Ishikawa (cell line): ENCODE data around the gene DOCK8.

Experiments
- CEBPB ChIP-seq: IDR thresholded peaks from 2 replicates; pipeline ENCODE4 v1.6.1; 2012
- CREB1 ChIP-seq: IDR thresholded peaks from 2 replicates; pipeline ENCODE4 v1.6.1; 2012; ENCODE audit warnings: low read depth
- EGR1 ChIP-seq: IDR thresholded peaks from 2 replicates; pipeline ENCODE4 v1.6.1; 2012
- EP300 ChIP-seq: IDR thresholded peaks from 2 replicates; pipeline ENCODE4 v1.6.1; 2012; ENCODE audit warnings: borderline replicate concordance
- FOXM1 ChIP-seq: IDR thresholded peaks from 2 replicates; pipeline ENCODE4 v1.6.1; 2012; ENCODE audit warnings: low read depth, borderline replicate concordance
- NFIC ChIP-seq: IDR thresholded peaks from 2 replicates; pipeline ENCODE4 v1.6.1; 2012
- RAD21 ChIP-seq: IDR thresholded peaks from 2 replicates; pipeline ENCODE4 v1.6.1; 2012; ENCODE audit warnings: low read depth
- TAF1 ChIP-seq: IDR thresholded peaks from 2 replicates; pipeline ENCODE4 v1.6.1; 2012; ENCODE audit warnings: low read depth, mild to moderate bottlenecking
- TCF12 ChIP-seq: IDR thresholded peaks from 2 replicates; pipeline ENCODE4 v1.6.1; 2012; ENCODE audit warnings: low read depth
- TEAD4 ChIP-seq: IDR thresholded peaks from 2 replicates; pipeline ENCODE4 v1.6.1; 2012
- YY1 ChIP-seq: IDR thresholded peaks from 2 replicates; pipeline ENCODE4 v1.6.1; 2012; ENCODE audit warnings: low read depth
- ZBTB7A ChIP-seq: IDR thresholded peaks from 2 replicates; pipeline ENCODE4 v1.6.1; 2012; ENCODE audit warnings: low read depth
- TF ChIP-seq, protein P1 (sequence below): IDR thresholded peaks from 2 replicates; pipeline ENCODE4 v1.6.1; 2012; ENCODE audit warnings: low read depth, mild to moderate bottlenecking
- TF ChIP-seq, protein P2 (sequence below): IDR thresholded peaks from 2 replicates; pipeline ENCODE4 v1.6.1; 2012
- TF ChIP-seq, protein P3 (sequence below): IDR thresholded peaks from 2 replicates; pipeline ENCODE4 v1.6.1; 2012

The DOCK8 gene

DNA sequence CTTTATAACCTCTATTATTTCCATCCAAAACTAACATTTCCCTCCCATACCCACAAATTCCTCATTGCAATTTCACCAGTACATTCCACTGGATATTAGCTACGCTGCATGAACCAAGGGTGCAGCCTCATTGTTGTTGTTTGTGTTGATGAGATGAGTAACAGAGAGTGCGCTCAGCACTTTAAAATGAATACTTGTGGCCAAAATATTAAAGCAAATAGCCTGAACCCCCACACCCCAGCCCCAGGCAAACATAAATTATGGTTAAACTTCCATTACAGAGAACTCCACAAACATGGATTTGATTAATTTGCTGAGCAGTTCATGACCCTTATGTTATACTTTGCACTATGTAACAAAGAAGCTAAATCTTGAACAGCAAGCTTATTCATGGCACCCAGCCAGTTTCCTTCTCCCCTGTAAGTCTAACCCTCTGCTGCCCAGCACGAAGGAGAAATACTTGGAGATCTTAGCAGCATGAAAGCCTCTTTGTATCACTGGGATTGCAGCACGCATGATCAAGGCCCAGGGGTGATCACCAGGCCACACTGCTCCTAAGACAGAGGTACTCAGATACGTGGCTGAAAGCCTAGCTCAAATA lies 205.0 kb downstream of the DOCK8 start:
- TF ChIP-seq NFIC, result peak; percentile 43
- 0 out of 2 replicates have a peak, but pooled peaks have one; percentile 16 for TF ChIP-seq TEAD4
- TF ChIP-seq, protein P1, sequence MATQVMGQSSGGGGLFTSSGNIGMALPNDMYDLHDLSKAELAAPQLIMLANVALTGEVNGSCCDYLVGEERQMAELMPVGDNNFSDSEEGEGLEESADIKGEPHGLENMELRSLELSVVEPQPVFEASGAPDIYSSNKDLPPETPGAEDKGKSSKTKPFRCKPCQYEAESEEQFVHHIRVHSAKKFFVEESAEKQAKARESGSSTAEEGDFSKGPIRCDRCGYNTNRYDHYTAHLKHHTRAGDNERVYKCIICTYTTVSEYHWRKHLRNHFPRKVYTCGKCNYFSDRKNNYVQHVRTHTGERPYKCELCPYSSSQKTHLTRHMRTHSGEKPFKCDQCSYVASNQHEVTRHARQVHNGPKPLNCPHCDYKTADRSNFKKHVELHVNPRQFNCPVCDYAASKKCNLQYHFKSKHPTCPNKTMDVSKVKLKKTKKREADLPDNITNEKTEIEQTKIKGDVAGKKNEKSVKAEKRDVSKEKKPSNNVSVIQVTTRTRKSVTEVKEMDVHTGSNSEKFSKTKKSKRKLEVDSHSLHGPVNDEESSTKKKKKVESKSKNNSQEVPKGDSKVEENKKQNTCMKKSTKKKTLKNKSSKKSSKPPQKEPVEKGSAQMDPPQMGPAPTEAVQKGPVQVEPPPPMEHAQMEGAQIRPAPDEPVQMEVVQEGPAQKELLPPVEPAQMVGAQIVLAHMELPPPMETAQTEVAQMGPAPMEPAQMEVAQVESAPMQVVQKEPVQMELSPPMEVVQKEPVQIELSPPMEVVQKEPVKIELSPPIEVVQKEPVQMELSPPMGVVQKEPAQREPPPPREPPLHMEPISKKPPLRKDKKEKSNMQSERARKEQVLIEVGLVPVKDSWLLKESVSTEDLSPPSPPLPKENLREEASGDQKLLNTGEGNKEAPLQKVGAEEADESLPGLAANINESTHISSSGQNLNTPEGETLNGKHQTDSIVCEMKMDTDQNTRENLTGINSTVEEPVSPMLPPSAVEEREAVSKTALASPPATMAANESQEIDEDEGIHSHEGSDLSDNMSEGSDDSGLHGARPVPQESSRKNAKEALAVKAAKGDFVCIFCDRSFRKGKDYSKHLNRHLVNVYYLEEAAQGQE, result no peak

DNA sequence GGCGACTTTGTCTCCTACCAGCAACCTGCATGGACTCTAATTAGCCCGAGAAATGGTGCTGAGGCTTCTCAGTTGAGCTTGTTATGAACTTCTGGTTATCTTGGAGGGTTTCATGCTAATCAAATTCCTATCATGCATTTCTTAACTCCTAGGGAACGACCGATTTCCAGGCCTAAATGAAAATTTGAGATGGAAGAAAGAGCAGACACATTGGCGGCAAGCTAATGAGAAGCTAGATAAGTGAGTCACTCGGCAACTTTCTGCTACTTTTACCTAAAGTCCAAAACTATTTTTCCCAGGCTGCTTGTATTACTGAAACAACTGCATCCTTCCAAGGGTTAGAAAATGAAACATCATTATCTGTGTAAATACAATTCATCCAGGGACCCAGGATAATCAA lies 207.2 kb downstream of the DOCK8 start:
- TF ChIP-seq CREB1 (no peak), NFIC (no peak), CEBPB (no peak), ZBTB7A (no peak), TEAD4 (no peak), YY1 (no peak), FOXM1 (no peak), RAD21 (no peak), EGR1 (no peak), TAF1 (no peak), EP300 (no peak), TCF12 (no peak)
- TF ChIP-seq, protein P1, result no peak
- TF ChIP-seq, protein P2, sequence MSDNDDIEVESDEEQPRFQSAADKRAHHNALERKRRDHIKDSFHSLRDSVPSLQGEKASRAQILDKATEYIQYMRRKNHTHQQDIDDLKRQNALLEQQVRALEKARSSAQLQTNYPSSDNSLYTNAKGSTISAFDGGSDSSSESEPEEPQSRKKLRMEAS, result no peak
- TF ChIP-seq, protein P3, sequence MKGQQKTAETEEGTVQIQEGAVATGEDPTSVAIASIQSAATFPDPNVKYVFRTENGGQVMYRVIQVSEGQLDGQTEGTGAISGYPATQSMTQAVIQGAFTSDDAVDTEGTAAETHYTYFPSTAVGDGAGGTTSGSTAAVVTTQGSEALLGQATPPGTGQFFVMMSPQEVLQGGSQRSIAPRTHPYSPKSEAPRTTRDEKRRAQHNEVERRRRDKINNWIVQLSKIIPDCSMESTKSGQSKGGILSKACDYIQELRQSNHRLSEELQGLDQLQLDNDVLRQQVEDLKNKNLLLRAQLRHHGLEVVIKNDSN, result no peak

DNA sequence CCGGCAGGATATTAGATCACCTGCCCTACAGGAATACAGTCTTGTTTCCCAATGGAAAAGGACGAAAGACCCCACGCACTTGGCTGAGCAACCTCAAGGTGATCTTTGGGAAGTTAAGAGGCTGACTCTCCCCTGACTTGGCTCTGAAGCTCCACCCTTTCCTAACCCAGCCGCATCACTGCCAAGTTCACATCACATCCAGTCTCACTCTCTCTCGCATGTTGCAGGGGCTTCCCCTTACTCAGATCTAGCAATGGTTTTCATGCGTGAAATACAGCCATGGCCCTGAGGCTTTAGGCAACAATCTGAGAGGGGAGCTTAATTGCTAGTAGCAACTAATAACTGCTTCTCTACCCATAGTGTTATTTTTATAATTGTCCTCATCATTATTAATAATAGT lies 211.6 kb downstream of the DOCK8 start:
- no peak for TF ChIP-seq CREB1
- no peak for TF ChIP-seq RAD21
- no peak for TF ChIP-seq TCF12
- no peak for TF ChIP-seq NFIC
- TF ChIP-seq, protein P1, result no peak

DNA sequence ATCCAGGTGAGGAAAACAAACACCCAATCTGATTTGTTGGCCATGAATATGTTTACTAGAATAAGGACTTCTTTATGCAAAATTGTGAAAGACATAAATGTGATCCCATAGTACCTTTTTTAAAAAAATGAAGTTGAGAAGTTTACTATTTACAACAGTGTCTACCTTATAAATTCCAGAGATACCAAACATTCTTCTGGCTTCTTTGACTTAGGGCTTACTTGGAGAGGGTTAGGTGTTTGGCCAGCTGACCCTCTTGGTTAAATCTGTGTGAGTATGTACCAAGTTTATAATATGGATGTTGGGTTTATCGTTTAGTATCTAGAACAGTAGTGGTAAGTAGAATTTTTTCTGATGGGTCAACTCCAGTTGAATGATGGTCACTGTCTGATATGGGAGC lies 212.3 kb downstream of the DOCK8 start:
- TF ChIP-seq TEAD4, result peak; percentile 78
- TF ChIP-seq CREB1, result no peak

DNA sequence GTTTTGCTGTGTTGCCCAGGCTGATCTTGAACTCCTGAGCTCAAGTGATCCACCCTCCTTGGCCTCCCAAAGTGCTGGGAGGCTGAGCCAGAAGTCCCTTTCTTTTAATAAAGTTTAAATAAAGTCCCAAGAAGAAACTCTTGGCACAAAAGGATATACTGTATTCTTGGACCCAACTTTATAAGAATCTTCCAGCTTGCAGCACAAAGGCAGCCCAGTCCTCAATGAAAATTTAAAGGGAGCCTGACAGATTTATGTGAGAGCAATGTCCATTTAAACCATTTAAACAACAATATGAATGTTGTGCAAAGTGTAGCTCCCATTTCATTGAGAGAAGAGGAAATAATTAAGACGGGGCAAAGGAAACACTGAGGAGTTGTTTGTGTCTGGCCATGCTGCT lies 217.0 kb downstream of the DOCK8 start:
- no peak for TF ChIP-seq TEAD4
- no peak for TF ChIP-seq FOXM1
- no peak for TF ChIP-seq NFIC
- TF ChIP-seq, protein P3, result no peak
- TF ChIP-seq, protein P2, result no peak
- no peak for TF ChIP-seq TAF1
- TF ChIP-seq CREB1, result no peak
- no peak for TF ChIP-seq EP300
- no peak for TF ChIP-seq YY1
- TF ChIP-seq EGR1, result no peak
- no peak for TF ChIP-seq TCF12
- TF ChIP-seq CEBPB, result no peak
- TF ChIP-seq ZBTB7A, result no peak
- TF ChIP-seq, protein P1, result no peak
- TF ChIP-seq RAD21, result no peak
